Measurements from ENCODE around the gene SLC12A7.

SLC12A7 gene

GRCh38 chr5:1050423-1051365 is 61.2 kb downstream of the SLC12A7 start:
- DNase-seq (ENCODE audit: low read depth) = no peak

GRCh38 chr5:1048861-1049838 is 62.7 kb downstream of the SLC12A7 start:
- no peak for DNase-seq (ENCODE audit: low read depth)

- no peak for DNase-seq (ENCODE audit: low read depth)
These were observed 63.6 kb downstream of the SLC12A7 start for GRCh38 chr5:1048162-1048721.

GRCh38 chr5:1047332-1047965 is 64.4 kb downstream of the SLC12A7 start:
- DNase-seq (ENCODE audit: low read depth) = no peak

GRCh38 chr5:1045960-1046560 is 65.8 kb downstream of the SLC12A7 start:
- DNase-seq (ENCODE audit: low read depth) = no peak

- DNase-seq (ENCODE audit: low read depth) = no peak
These were observed 67.7 kb downstream of the SLC12A7 start for GRCh38 chr5:1044117-1044516.

GRCh38 chr5:1043327-1043726 is 68.5 kb downstream of the SLC12A7 start:
- DNase-seq (ENCODE audit: low read depth) = no peak

- no peak for DNase-seq (ENCODE audit: low read depth)
These were observed 69.2 kb downstream of the SLC12A7 start for GRCh38 chr5:1042626-1043025.

- no peak for DNase-seq (ENCODE audit: low read depth)
These were observed 70.4 kb downstream of the SLC12A7 start for GRCh38 chr5:1041225-1042143.

GRCh38 chr5:1040571-1040970 is 71.3 kb downstream of the SLC12A7 start:
- no peak for DNase-seq (ENCODE audit: low read depth)

GRCh38 chr5:1039706-1040260 is 72.1 kb downstream of the SLC12A7 start:
- DNase-seq (ENCODE audit: low read depth) = no peak

- no peak for DNase-seq (ENCODE audit: low read depth)
These were observed 72.7 kb downstream of the SLC12A7 start for GRCh38 chr5:1039210-1039548.

- DNase-seq (ENCODE audit: low read depth) = no peak
These were observed 73.2 kb downstream of the SLC12A7 start for GRCh38 chr5:1038417-1039209.

- no peak for DNase-seq (ENCODE audit: low read depth)
These were observed 74.0 kb downstream of the SLC12A7 start for GRCh38 chr5:1037671-1038416.

- DNase-seq (ENCODE audit: low read depth) = no peak
These were observed 74.7 kb downstream of the SLC12A7 start for GRCh38 chr5:1037123-1037670.

GRCh38 chr5:1036504-1037122 is 75.2 kb downstream of the SLC12A7 start:
- DNase-seq (ENCODE audit: low read depth) = no peak

All from stimulated activated CD8-positive, alpha-beta memory T cell treated with anti-CD3 and anti-CD28 coated beads, Interleukin-12 subunit alpha, Interleukin-12 subunit beta, amount 100 ng/mL, for 1 hour (primary cell).